K562 (cell line): ENCODE measurements around the gene HELZ2.

Experiments
- RAD51 ChIP-seq: fragments of 450-650 bp; IDR thresholded peaks from 2 replicates; pipeline ENCODE4 v1.7.1; 2016; ENCODE audit warnings: low read depth, mild to moderate bottlenecking, borderline replicate concordance
- SIN3A ChIP-seq, 2 experiments: fragments of 150-350 bp in 1 of 2; IDR thresholded peaks; 2 replicates each; pipeline ENCODE4 v1.6.1; 2011 to 2016; ENCODE audit warnings: borderline replicate concordance in 2 of 2, low read depth in 2 of 2, low read length in 2 of 2, mild to moderate bottlenecking in 2 of 2, moderate library complexity in 2 of 2; ENCODE audit not compliant: control insufficient read depth in 1 of 2
- ZNF583 ChIP-seq: fragments of 250-450 bp; sonication (Bioruptor Pico); IDR thresholded peaks from 2 replicates; pipeline ENCODE4 v1.4.0; 2020
- TF ChIP-seq, protein P1 (sequence below), 3 experiments: IDR thresholded peaks in 2 of 3; conservative IDR thresholded peaks in 1 of 3; 2 replicates each; pipeline ENCODE4 v1.5.1; 2011 to 2012; ENCODE audit warnings: low read length in 3 of 3, mild to moderate bottlenecking in 3 of 3, control low read depth in 2 of 3, improper control_type of control experiment in 1 of 3, inconsistent platforms in 1 of 3, low read depth in 1 of 3, mixed read lengths in 1 of 3, moderate library complexity in 1 of 3; ENCODE audit not compliant: insufficient read depth in 2 of 3

DNA sequence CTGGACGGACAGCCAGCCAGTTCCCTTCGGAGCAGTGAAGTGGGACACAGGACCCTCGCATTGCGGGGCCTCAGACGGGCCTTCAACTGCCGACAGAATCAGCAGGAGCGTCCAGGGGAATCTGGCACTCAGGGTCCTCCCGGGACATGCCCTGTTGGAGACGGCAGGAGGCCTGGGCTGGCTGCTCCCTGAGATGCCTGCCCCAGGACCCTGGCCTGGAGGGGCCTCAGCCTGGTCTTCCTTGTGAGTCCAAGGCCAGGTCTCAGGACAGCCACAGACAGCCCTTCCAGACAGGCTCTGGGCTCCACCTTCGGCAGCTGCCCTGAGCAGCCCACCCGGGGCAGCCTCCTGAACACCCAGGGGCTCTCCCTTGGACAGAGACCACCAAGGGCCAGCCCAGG is 14.6 kb upstream of the HELZ2 start:
- TF ChIP-seq, protein P1, sequence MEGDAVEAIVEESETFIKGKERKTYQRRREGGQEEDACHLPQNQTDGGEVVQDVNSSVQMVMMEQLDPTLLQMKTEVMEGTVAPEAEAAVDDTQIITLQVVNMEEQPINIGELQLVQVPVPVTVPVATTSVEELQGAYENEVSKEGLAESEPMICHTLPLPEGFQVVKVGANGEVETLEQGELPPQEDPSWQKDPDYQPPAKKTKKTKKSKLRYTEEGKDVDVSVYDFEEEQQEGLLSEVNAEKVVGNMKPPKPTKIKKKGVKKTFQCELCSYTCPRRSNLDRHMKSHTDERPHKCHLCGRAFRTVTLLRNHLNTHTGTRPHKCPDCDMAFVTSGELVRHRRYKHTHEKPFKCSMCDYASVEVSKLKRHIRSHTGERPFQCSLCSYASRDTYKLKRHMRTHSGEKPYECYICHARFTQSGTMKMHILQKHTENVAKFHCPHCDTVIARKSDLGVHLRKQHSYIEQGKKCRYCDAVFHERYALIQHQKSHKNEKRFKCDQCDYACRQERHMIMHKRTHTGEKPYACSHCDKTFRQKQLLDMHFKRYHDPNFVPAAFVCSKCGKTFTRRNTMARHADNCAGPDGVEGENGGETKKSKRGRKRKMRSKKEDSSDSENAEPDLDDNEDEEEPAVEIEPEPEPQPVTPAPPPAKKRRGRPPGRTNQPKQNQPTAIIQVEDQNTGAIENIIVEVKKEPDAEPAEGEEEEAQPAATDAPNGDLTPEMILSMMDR (IDR thresholded peaks at IDR 0.05 in 2 of 3, conservative IDR thresholded peaks at IDR 0.05 in 1 of 3; ENCODE audit: insufficient read depth in 2 of 3, low read depth in 1 of 3, low read length in 3 of 3), result no peak
- TF ChIP-seq ZNF583 (CRISPR knock-in tag), result no peak
- no peak for TF ChIP-seq SIN3A (IDR thresholded peaks at IDR 0.05; ENCODE audit: borderline replicate concordance in 2 of 2, control insufficient read depth in 1 of 2, low read depth in 2 of 2, low read length in 2 of 2)
- no peak for TF ChIP-seq RAD51
